Caco-2 (cell line): ENCODE results near the gene CYB561D2. TPM values are rescaled to one million over a fixed set of nuclear protein-coding genes. Genes with fewer than 3 reads are reported as not detected.

Experiments used
- BruUV-seq: library from RNA; stranded (reverse); fragments of 400-500 nt; replicated peaks from 2 replicates; lab custom pipeline; 2021; lab: Mats Ljungman, UMichigan
- CTCF ChIA-PET: fragments of 300-600 bp; sonication (Branson Sonifier 250); formaldehyde crosslinking; loops from one replicate; lab custom pipeline; 2022; ENCODE audit warnings: antibody characterized with exemption; lab: Charles Lee
- POLR2A ChIA-PET: fragments of 300-600 bp; sonication (Branson Sonifier 250); formaldehyde crosslinking; loops from one replicate; lab custom pipeline; 2022; ENCODE audit warnings: antibody characterized with exemption; lab: Charles Lee
- DNase-seq, 2 experiments: peaks; one replicate each; pipeline versions ENCODE4 v3.0.0 to v3.0.0-alpha.2; 2020 to 2022
- H3K27me3 ChIP-seq: replicated peaks from 2 replicates; pipeline ENCODE4 v1.6.0; 2011; ENCODE audit warnings: low read length; ENCODE audit not compliant: control insufficient read depth, insufficient read depth
- H3K36me3 ChIP-seq: 2 replicates; pipeline ENCODE4 v1.5.1; 2011; ENCODE audit warnings: low read length; ENCODE audit not compliant: control insufficient read depth, insufficient read depth
- H3K4me1 ChIP-seq: fragments of 250-450 bp; sonication (Bioruptor Pico); 2 replicates; pipeline ENCODE4 v1.5.1; 2020; ENCODE audit warnings: mild to moderate bottlenecking
- H3K4me3 ChIP-seq: 2 replicates; pipeline ENCODE4 v1.5.1; 2011; ENCODE audit warnings: low read depth, mild to moderate bottlenecking, control low read depth, low read length
- H3K9me3 ChIP-seq: fragments of 250-450 bp; sonication (Bioruptor Pico); 2 replicates; pipeline ENCODE4 v1.5.1; 2020; ENCODE audit warnings: mild to moderate bottlenecking, moderate library complexity
- H3K27ac Mint-ChIP-seq: one replicate; pipeline ENCODE4 v1.8.0; 2022; ENCODE audit warnings: mixed read lengths; ENCODE audit not compliant: unreplicated experiment
- H3K27me3 Mint-ChIP-seq: one replicate; pipeline ENCODE4 v1.8.0; 2022; ENCODE audit warnings: mixed read lengths; ENCODE audit not compliant: insufficient read depth, unreplicated experiment
- H3K36me3 Mint-ChIP-seq: one replicate; pipeline ENCODE4 v1.8.0; 2022; ENCODE audit warnings: mild to moderate bottlenecking, mixed read lengths; ENCODE audit not compliant: insufficient read depth, unreplicated experiment
- H3K4me1 Mint-ChIP-seq: one replicate; pipeline ENCODE4 v1.8.0; 2022; ENCODE audit warnings: low read depth, mixed read lengths; ENCODE audit not compliant: unreplicated experiment
- H3K4me3 Mint-ChIP-seq: one replicate; pipeline ENCODE4 v1.8.0; 2022; ENCODE audit warnings: mild to moderate bottlenecking, moderate library complexity, mixed read lengths; ENCODE audit not compliant: unreplicated experiment
- H3K9me3 Mint-ChIP-seq: one replicate; pipeline ENCODE4 v1.8.0; 2022; ENCODE audit warnings: mixed read lengths; ENCODE audit not compliant: unreplicated experiment
- intact Hi-C: fragments of 100-400 bp; cut with micrococcal nuclease; formaldehyde crosslinking; loops from one replicate; pipeline ENCODE4 v1.10.0; 2022; ENCODE audit not compliant: unreplicated experiment
- total RNA-seq: library from RNA; stranded (reverse); gene quantifications from 2 replicates; pipeline ENCODE4 v1.2.3, GENCODE V29; 2022
- TF ChIP-seq, protein P1 (sequence below), 2 experiments: fragments of 200-600 bp in 1 of 2; IDR thresholded peaks; 1 replicate in 1 of 2; 2 replicates in 1 of 2; pipeline versions ENCODE4 v1.5.1 to v1.8.0; 2011 to 2022; ENCODE audit warnings: antibody characterized with exemption in 1 of 2, control low read depth in 1 of 2, inconsistent platforms in 1 of 2, low read depth in 1 of 2, low read length in 1 of 2, mild to moderate bottlenecking in 1 of 2, moderate library complexity in 1 of 2; ENCODE audit not compliant: insufficient read depth in 1 of 2, severe bottlenecking in 1 of 2, unreplicated experiment in 1 of 2

Gene CYB561D2
- total RNA-seq, 1 experiment from 2014 or later, result 21.2 TPM

- peaks cover 37% of the 10 kb centered on the region for H3K36me3 Mint-ChIP-seq
- H3K27me3 ChIP-seq, result no peaks in the 10 kb centered on the region
- TF ChIP-seq, protein P1, sequence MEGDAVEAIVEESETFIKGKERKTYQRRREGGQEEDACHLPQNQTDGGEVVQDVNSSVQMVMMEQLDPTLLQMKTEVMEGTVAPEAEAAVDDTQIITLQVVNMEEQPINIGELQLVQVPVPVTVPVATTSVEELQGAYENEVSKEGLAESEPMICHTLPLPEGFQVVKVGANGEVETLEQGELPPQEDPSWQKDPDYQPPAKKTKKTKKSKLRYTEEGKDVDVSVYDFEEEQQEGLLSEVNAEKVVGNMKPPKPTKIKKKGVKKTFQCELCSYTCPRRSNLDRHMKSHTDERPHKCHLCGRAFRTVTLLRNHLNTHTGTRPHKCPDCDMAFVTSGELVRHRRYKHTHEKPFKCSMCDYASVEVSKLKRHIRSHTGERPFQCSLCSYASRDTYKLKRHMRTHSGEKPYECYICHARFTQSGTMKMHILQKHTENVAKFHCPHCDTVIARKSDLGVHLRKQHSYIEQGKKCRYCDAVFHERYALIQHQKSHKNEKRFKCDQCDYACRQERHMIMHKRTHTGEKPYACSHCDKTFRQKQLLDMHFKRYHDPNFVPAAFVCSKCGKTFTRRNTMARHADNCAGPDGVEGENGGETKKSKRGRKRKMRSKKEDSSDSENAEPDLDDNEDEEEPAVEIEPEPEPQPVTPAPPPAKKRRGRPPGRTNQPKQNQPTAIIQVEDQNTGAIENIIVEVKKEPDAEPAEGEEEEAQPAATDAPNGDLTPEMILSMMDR (IDR thresholded peaks at IDR 0.05; ENCODE audit: insufficient read depth in 1 of 2, low read depth in 1 of 2, low read length in 1 of 2, severe bottlenecking in 1 of 2, unreplicated experiment in 1 of 2), result peak; percentile 67 to 68
- BruUV-seq, result no TSS peak
- H3K4me1 ChIP-seq, result peaks cover 33% of the 10 kb centered on the region
- H3K4me3 Mint-ChIP-seq, result peak overlapping the region; percentile 81
- peaks cover 4% of the 10 kb centered on the region for H3K36me3 ChIP-seq
- H3K27ac Mint-ChIP-seq, result peak overlapping the region; percentile 96
- no peaks in the 10 kb centered on the region for H3K9me3 Mint-ChIP-seq
- H3K9me3 ChIP-seq, result no peaks in the 10 kb centered on the region
- H3K27me3 Mint-ChIP-seq, result no peaks in the 10 kb centered on the region
- intact Hi-C loops, result loop anchor here (1.0 kb wide), 1 partner anchor 22 kb away; the partner anchor contains the start of genes HYAL3 and NAA80
- POLR2A ChIA-PET, result interaction anchor here (0.6 to 1.4 kb wide), 4 partner anchors 16 to 536 kb away, joined by 4 to 12 read pairs (median 8); partner anchors contain the start of genes HYAL3 and NAA80
- CTCF ChIA-PET, result interaction anchor here (0.5 to 1.4 kb wide), 12 partner anchors 10 to 1720 kb away, joined by 3 to 27 read pairs (median 5); partner anchors contain the start of genes CYB561D2, GNAI2, HYAL3 and NAA80
- H3K4me1 Mint-ChIP-seq, result peaks cover 6% of the 10 kb centered on the region
- H3K4me3 ChIP-seq, result peak overlapping the region; percentile 58
- DNase-seq, result peak; percentile 92 to 94
These were observed 29.1 kb upstream of the CYB561D2 start for GRCh38 chr3:50321336-50322114.

- TF ChIP-seq, protein P1 (IDR thresholded peaks at IDR 0.05; ENCODE audit: insufficient read depth in 1 of 2, low read depth in 1 of 2, low read length in 1 of 2, severe bottlenecking in 1 of 2, unreplicated experiment in 1 of 2), result no peak
- H3K4me1 ChIP-seq, result peaks cover 27% of the 10 kb centered on the region
- H3K4me3 Mint-ChIP-seq, result peak overlapping the region; percentile 81
- peaks cover 40% of the 10 kb centered on the region for H3K36me3 Mint-ChIP-seq
- peak overlapping the region; percentile 96 for H3K27ac Mint-ChIP-seq
- no peaks in the 10 kb centered on the region for H3K27me3 ChIP-seq
- POLR2A ChIA-PET, result interaction anchor here (0.6 to 1.4 kb wide), 2 partner anchors 23 to 536 kb away, joined by 4 to 12 read pairs; partner anchors contain the start of genes HYAL3 and NAA80
- TSS peak; percentile 62 for BruUV-seq
- no peak for DNase-seq
- H3K27me3 Mint-ChIP-seq, result no peaks in the 10 kb centered on the region
- H3K4me1 Mint-ChIP-seq, result peaks cover under 1% of the 10 kb centered on the region
- H3K9me3 Mint-ChIP-seq, result no peaks in the 10 kb centered on the region
- no peaks in the 10 kb centered on the region for H3K9me3 ChIP-seq
- intact Hi-C loops, result no loop called here
- H3K4me3 ChIP-seq, result peak overlapping the region; percentile 58
- H3K36me3 ChIP-seq, result peaks cover 4% of the 10 kb centered on the region
- CTCF ChIA-PET, result interaction anchor here (1.0 to 1.4 kb wide), 2 partner anchors 15 to 23 kb away, joined by 8 to 27 read pairs; partner anchors contain the start of genes HYAL3 and NAA80
These were observed 28.6 kb upstream of the CYB561D2 start for GRCh38 chr3:50322115-50322385.

DNA sequence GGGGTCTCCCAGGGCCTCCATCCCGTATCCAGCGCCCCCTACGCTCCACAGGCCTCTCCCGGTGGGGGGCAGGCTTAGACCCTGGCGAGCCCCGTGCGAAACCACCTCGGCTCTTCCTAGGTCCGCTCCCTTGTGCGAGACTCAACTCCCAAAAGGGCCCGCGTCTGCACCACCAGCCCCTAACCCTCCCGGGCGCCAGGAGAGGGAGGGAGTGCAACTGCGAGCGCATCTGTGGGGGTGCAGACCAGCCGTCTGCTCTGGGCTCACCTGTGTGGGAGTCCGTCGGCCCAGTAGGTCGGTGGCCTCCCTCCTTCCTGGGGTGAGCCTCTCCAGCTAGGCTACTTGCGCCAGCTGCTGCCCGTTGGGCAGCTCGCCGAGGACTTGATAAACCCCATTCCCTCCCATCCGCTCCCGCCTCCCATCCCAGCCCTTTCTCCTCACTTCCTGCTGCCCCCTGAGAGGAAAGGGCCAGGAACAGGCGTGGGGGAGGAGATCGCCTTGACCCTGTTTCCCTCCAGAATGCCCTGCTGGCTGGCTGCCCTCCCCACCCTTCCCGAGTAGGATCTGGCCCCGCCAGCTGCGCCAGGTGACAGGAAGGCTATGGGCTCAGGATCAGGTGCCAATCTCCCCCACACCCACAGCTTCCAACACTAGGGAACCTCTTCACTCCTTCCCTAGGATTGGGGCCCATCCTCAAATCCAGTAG, 28.1 kb upstream of the CYB561D2 start, which contains the start of gene HYAL2:
Gene HYAL2, minus strand, starts transcription at position 360 of the 706 bp plus-strand sequence. CDS start 2,256 bp downstream, outside the sequence.
- peak within 1 kb of the TSS; percentile 81 for H3K4me3 Mint-ChIP-seq
- no peaks in the 10 kb centered on the region for H3K9me3 Mint-ChIP-seq
- ChIA-PET CTCF (interaction anchor here (1.4 to 2.3 kb wide), 2 partner anchors 14 to 15 kb away, joined by 11 to 27 read pairs; no protein-coding TSS in a partner anchor), POLR2A (interaction anchor here (1.4 kb wide), 1 partner anchor 23 kb away, joined by 12 read pairs; the partner anchor contains the start of genes HYAL3 and NAA80)
- Histone ChIP-seq H3K9me3 (no peaks in the 10 kb centered on the region), H3K27me3 (no peaks in the 10 kb centered on the region), H3K36me3 (peaks cover 4% of the 10 kb centered on the region), H3K4me3 (peak within 1 kb of the TSS; percentile 58), H3K4me1 (peaks cover 22% of the 10 kb centered on the region)
- H3K27ac Mint-ChIP-seq, result peak within 1 kb of the TSS; percentile 96
- H3K4me1 Mint-ChIP-seq, result no peaks in the 10 kb centered on the region
- no peaks in the 10 kb centered on the region for H3K27me3 Mint-ChIP-seq
- TF ChIP-seq, protein P1 (IDR thresholded peaks at IDR 0.05; ENCODE audit: insufficient read depth in 1 of 2, low read depth in 1 of 2, low read length in 1 of 2, severe bottlenecking in 1 of 2, unreplicated experiment in 1 of 2), result no peak
- H3K36me3 Mint-ChIP-seq, result peaks cover 40% of the 10 kb centered on the region
- intact Hi-C loops, result no loop called here
- no peak for DNase-seq
- no TSS peak for BruUV-seq
